ENCODE measurements around the gene NRTN. TPM values are rescaled to one million over a fixed set of nuclear protein-coding genes. Genes with fewer than 3 reads are reported as not detected.

The NRTN gene, protein sequence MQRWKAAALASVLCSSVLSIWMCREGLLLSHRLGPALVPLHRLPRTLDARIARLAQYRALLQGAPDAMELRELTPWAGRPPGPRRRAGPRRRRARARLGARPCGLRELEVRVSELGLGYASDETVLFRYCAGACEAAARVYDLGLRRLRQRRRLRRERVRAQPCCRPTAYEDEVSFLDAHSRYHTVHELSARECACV
- 0.28 and 0.68 TPM in 2 replicates for total RNA-seq

GRCh38 chr19:5804516-5805461 lies at the start of gene NRTN:
TSS of gene NRTN (plus strand) at chr19:5805067. CDS start at chr19:5824166, 19,099 bp downstream.

DNA sequence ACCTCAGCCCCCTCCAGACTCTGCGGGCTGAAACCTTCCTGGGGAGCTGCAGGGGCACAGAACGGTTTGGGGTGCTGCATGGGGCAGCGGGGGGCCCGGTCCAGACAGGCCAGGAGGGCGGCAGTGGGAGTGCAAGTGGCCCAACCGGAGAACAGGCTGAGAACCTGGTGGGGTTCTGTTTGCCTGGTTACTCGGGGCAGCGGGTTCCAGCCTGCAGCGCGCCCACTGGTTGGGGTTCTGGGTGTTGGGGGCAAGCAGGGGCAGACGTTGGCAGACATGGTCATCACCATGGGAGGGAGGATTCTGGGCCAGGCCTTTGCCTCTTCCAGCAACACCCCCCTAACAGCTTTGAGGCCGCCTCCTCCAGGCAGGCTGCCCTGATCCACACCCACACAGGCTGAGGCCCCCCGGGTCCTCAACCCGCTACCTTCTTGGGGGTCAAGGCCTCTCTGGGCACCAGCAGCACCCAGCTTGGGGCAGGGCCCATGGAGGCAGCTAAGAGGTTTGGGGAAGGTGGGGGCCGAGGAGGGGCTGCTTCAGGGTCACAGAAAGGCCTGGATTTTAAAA lies 20.2 kb upstream of the NRTN start, which contains the start of gene PRR22:
PRR22 (minus strand) TSS at position 166 of the 567 bp plus-strand sequence; CDS start at position 80, 86 bp downstream.

DNA sequence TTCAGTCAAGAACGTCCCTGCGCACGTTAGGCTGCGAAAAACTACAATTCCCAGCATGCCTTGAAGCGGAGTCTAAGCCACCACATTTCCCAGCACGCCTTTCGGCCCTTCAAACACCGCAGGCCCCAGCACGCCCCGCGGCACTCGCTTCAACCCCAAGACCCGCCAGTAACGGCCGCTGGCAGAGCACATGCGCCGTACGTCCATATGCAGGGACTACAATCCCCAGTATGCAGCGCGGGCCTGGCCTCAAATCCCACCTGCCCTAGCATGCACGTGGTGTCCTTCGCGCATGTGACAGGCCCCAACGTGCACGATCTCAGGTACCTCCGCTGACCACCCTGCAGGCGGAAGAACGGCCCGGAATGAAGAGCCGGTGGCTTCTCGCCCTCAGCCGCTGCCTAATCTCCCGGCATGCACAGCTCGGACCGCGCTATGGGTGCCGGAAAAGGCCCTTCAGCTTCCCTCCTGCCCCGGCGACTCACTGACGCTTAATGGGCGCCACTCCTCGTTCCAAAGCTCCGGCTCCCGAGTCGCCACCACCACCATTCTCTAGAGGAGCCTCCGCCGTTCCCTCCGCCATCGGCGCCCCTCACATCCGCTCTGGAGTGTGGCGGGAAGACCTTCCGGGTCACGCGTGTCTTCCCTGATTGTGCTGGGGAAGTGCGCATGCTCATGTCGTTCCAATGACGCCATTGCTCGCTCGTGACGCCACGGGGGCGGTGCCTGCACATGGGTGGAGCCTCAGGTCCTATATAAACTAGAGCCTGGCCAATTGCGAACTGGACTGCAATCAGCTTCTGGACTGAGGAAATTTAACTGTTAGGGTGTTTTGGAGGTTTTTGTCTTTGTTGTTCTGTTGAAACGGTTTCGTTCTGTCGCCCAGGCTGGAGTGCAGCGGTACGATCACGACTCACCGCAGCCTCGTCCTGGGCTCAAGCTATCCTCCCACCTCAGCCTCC lies 14.0 kb upstream of the NRTN start, which contains the start of gene DUS3L:
DUS3L (minus strand) TSS at position 605 of the 962 bp plus-strand sequence; CDS start at position 583, 22 bp downstream.

GRCh38 chr19:5839065-5840017 lies 34.5 kb downstream of the NRTN start, which contains the start of gene FUT6:
TSS of gene FUT6 (minus strand) at chr19:5839702. CDS start at chr19:5832567, 7,135 bp downstream.

DNA sequence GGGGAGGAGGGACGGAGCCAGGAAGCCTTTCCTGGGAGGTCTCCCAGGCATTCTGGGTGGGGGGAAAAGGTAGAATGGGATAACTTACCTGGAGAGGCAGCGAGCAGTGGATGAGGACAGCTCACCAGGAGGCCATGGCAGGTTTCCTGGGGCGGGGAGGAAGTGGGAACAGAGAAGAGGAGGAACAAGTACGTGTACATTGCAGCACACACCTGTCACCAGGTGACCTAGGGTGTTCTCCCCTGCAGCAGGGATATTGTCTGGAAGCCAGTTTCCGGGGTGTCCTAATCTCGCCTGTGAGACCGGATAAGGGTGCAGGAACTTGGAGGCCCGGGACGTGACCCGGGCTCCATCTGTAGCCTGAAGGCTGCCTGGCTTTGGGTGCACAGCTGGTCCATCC lies 46.4 kb downstream of the NRTN start, which contains the start of gene FUT3:
FUT3 (minus strand) TSS at position 148 of the 400 bp plus-strand sequence.

Other genes starting within 250 kb of the NRTN start
- 6.9 and 14.0 TPM in 2 replicates for gene TINCR, start 237.1 kb upstream of the NRTN start, total RNA-seq
- gene SAFB2, start 182.3 kb upstream of the NRTN start, total RNA-seq: 31.8 and 41.9 TPM in 2 replicates
- 71.1 and 97.0 TPM in 2 replicates for gene SAFB, start 182.0 kb upstream of the NRTN start, total RNA-seq
- gene MICOS13, start 124.6 kb upstream of the NRTN start, total RNA-seq: 16.6 and 30.8 TPM in 2 replicates
- gene HSD11B1L, start 124.0 kb upstream of the NRTN start, total RNA-seq: 5.1 and 10.4 TPM in 2 replicates
- 351 and 752 TPM in 2 replicates for gene RPL36, start 114.8 kb upstream of the NRTN start, total RNA-seq
- 216 and 221 TPM in 2 replicates for gene LONP1, start 84.9 kb upstream of the NRTN start, total RNA-seq
- not detected in 2 replicates for gene CATSPERD, start 84.4 kb upstream of the NRTN start, total RNA-seq
- 0.34 and 0.50 TPM in 2 replicates for gene PRR22, start 20.3 kb upstream of the NRTN start, total RNA-seq
- 29.2 and 41.4 TPM in 2 replicates for gene DUS3L, start 13.9 kb upstream of the NRTN start, total RNA-seq
- 1.0 and 8.1 TPM in 2 replicates for gene FUT6, start 34.6 kb downstream of the NRTN start, total RNA-seq
- gene FUT3, start 46.4 kb downstream of the NRTN start, total RNA-seq: 14.2 and 18.5 TPM in 2 replicates
- gene FUT5, start 65.5 kb downstream of the NRTN start, total RNA-seq: under 0.01 TPM in 1 of 2 replicates, not detected in the other
- gene NDUFA11, start 98.7 kb downstream of the NRTN start, total RNA-seq: 111 and 182 TPM in 2 replicates
- gene VMAC, start 99.8 kb downstream of the NRTN start, total RNA-seq: 5.1 and 5.6 TPM in 2 replicates
- gene CAPS, start 109.2 kb downstream of the NRTN start, total RNA-seq: 1.7 and 6.3 TPM in 2 replicates
- gene RANBP3, start 173.1 kb downstream of the NRTN start, total RNA-seq: 32.1 and 41.9 TPM in 2 replicates

All from nasal cavity respiratory epithelium epithelial cell of viscerocranial mucosa (primary cell).